ENCODE results near the gene SLC37A2. TPM values are rescaled to one million over a fixed set of nuclear protein-coding genes. Genes with fewer than 3 reads are reported as not detected.
"Not testable (repeated sequence)": the region's sequence is repeated elsewhere in the genome, so short reads cannot be mapped to it uniquely, and the experiment has no call there.

SLC37A2 gene
- total RNA-seq, 2 donors from 2014 or later: 10.2 to 13.3 TPM

DNA sequence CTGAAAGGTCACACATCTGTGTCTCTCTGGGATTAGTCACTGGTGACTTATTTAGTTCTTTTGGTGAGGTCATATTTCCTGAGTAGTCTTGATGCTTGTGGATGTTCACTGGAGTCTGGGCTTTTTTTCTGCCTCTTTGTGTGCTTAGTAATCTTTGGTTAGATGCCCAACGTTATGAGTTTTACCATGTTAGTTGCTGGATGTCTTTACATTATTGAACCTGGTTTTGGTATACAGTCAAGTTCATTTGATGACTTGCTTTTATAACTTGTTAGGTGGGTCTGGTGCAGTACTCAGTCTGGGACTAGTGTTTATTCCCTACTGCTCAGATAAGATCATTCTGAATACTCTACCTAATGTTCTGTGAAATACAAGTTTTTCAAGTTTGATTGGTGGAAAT lies 26.2 kb upstream of the SLC37A2 start:
- Histone ChIP-seq H3K9me3 (no peaks in the 10 kb centered on the region), H3K27ac (peak overlapping the region in 1 of 2 donors; percentile 43), H3K4me1 (replicated peaks) (no peaks in the 10 kb centered on the region), H3K36me3 (no peaks in the 10 kb centered on the region), H3K27me3 (replicated peaks; ENCODE audit: insufficient read depth) (no peaks in the 10 kb centered on the region), H3K4me3 (no peak overlapping the region)
- 50% methylated on average over 1 of the region's 1 CpG for WGBS
- no peak for DNase-seq (ENCODE audit: low spot score)
- TF ChIP-seq POLR2A (IDR thresholded peaks at IDR 0.05): no peak
- peak; percentile 14 for TF ChIP-seq POLR2AphosphoS5 (IDR thresholded peaks at IDR 0.05)
- intact Hi-C loops (cut with DNase I): no loop called here

DNA sequence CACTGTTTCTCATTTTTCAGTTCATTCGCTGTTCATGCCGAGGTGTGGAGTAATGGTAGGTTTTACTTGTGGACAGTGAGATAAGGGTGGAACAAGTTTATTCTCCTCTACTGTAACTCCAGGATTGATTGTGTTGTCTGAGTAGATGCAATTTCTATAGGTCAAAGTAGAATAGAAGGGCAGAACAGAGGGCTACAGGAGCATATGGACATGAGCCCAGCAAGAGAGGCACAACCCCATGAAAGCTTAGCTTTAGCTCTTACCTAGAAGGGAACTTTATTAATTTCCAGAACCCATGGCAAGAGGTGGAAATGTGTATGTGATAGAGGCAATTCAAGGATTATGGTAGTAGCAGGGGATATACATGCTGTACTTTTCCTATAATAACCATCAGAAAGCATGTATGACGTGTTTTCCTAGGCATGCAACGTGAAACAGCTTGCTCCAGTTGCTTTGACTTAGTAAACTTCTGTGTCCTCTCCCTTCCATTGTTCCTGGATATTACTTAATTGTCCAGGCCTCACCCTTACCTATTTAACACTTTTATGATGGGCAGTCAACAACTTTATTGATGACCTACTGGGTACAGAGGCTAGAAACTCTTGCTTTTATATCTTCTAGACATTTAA lies 13.8 kb upstream of the SLC37A2 start:
- no peak overlapping the region for H3K4me3 ChIP-seq
- 87% methylated on average over 4 of the region's 4 CpGs for WGBS
- no peak overlapping the region for H3K27ac ChIP-seq
- no peaks in the 10 kb centered on the region for H3K4me1 ChIP-seq (replicated peaks)
- DNase-seq (ENCODE audit: low spot score): no peak
- H3K36me3 ChIP-seq: no peaks in the 10 kb centered on the region
- TF ChIP-seq POLR2AphosphoS5 (IDR thresholded peaks at IDR 0.05) (no peak), POLR2A (IDR thresholded peaks at IDR 0.05) (no peak)
- TF ChIP-seq, protein P1, sequence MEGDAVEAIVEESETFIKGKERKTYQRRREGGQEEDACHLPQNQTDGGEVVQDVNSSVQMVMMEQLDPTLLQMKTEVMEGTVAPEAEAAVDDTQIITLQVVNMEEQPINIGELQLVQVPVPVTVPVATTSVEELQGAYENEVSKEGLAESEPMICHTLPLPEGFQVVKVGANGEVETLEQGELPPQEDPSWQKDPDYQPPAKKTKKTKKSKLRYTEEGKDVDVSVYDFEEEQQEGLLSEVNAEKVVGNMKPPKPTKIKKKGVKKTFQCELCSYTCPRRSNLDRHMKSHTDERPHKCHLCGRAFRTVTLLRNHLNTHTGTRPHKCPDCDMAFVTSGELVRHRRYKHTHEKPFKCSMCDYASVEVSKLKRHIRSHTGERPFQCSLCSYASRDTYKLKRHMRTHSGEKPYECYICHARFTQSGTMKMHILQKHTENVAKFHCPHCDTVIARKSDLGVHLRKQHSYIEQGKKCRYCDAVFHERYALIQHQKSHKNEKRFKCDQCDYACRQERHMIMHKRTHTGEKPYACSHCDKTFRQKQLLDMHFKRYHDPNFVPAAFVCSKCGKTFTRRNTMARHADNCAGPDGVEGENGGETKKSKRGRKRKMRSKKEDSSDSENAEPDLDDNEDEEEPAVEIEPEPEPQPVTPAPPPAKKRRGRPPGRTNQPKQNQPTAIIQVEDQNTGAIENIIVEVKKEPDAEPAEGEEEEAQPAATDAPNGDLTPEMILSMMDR (IDR thresholded peaks at IDR 0.05): no peak
- intact Hi-C loops (cut with DNase I): no loop called here
- H3K27me3 ChIP-seq (replicated peaks; ENCODE audit: insufficient read depth): no peaks in the 10 kb centered on the region
- no peaks in the 10 kb centered on the region for H3K9me3 ChIP-seq

DNA sequence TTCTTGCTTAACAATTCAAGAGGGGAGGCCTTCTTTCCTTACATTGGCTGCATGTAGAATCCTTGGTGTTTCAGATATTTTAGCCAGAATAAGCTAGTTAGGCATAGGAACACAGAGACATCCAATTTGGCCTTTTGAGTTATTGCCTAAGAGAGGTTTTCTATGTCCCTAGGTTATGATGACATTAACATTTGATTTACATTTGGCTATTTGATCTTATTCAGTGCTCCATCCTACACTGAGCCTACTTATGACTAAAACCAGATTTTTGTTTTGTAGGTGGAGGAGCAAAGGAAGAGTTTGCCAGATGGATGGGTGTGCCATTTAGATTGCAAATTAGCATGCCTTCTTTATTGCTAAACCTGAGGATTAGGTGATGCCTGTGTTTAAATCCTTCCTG lies 11.1 kb upstream of the SLC37A2 start:
- intact Hi-C loops (cut with DNase I): no loop called here
- H3K27ac ChIP-seq: no peak overlapping the region
- H3K4me1 ChIP-seq (replicated peaks): no peaks in the 10 kb centered on the region
- no peaks in the 10 kb centered on the region for H3K36me3 ChIP-seq
- no peaks in the 10 kb centered on the region for H3K9me3 ChIP-seq
- TF ChIP-seq, protein P1 (IDR thresholded peaks at IDR 0.05): no peak
- TF ChIP-seq POLR2AphosphoS5 (IDR thresholded peaks at IDR 0.05) (no peak), POLR2A (IDR thresholded peaks at IDR 0.05) (no peak)
- DNase-seq (ENCODE audit: low spot score): no peak
- no peak overlapping the region for H3K4me3 ChIP-seq
- no peaks in the 10 kb centered on the region for H3K27me3 ChIP-seq (replicated peaks; ENCODE audit: insufficient read depth)

DNA sequence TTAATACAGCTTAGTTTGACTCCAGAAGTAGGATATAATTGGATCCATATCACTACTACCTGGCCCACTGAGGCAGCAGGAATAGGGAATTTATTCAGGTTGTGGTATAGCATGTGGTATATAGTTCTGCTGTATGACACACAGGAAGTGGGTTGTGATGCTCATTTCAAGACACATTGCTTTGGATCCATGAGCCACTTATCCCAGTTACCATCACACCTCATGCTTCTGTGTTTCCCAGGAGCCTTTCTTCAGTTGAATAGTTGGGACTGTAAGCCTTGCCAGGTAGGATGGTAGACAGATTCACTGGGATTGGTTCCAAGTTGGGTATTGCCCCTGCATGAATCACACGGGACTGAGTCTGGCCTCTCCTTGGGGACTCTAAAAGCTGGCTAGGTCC lies 9.9 kb upstream of the SLC37A2 start:
- TF ChIP-seq POLR2AphosphoS5 (IDR thresholded peaks at IDR 0.05) (no peak), POLR2A (IDR thresholded peaks at IDR 0.05) (no peak)
- TF ChIP-seq, protein P1 (IDR thresholded peaks at IDR 0.05): no peak
- no peak for DNase-seq (ENCODE audit: low spot score)
- 52% methylated on average over 1 of the region's 1 CpG for WGBS
- no peak overlapping the region for H3K27ac ChIP-seq
- H3K4me3 ChIP-seq: no peak overlapping the region
- no peaks in the 10 kb centered on the region for H3K9me3 ChIP-seq
- intact Hi-C loops (cut with DNase I): no loop called here
- no peaks in the 10 kb centered on the region for H3K4me1 ChIP-seq (replicated peaks)
- H3K36me3 ChIP-seq: no peaks in the 10 kb centered on the region
- H3K27me3 ChIP-seq (replicated peaks; ENCODE audit: insufficient read depth): no peaks in the 10 kb centered on the region

DNA sequence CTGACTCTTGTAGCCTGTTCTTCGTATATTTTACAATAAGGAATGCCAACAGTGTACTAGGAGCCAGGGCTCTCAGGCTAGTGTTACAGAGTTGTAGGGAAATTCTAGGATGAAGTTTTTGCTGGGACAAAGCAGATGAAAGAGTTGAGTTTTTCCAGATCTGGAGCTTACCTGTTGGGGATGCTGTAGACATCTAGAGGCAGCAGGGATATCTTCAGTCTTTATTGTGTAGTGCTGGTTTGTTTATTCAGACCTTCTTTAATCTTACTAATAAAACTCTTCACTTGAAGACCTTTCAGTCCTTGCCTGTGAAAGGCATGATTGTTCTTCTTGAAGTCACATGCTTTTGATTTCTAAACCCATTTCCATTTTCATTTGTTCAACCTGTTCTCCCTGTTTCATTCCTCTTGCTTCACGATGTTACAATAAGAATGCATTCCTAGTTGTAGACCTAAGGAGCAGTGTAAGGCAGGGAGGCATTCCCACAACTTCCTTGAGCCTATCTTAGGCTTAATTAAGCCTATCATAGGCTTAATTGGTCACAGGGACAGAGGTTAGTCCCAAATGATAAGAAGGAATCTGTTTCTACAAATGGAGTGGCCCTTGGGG lies 7.9 kb upstream of the SLC37A2 start:
- peak overlapping the region; percentile 8 to 71 for H3K27ac ChIP-seq
- no peaks in the 10 kb centered on the region for H3K4me1 ChIP-seq (replicated peaks)
- H3K36me3 ChIP-seq: no peaks in the 10 kb centered on the region
- TF ChIP-seq POLR2A (IDR thresholded peaks at IDR 0.05) (no peak), POLR2AphosphoS5 (IDR thresholded peaks at IDR 0.05) (peak; percentile 88)
- TF ChIP-seq, protein P1 (IDR thresholded peaks at IDR 0.05): peak in 1 of 4 experiments; percentile 28
- H3K9me3 ChIP-seq: no peaks in the 10 kb centered on the region
- H3K4me3 ChIP-seq: no peak overlapping the region
- 19% methylated on average over 2 of the region's 2 CpGs for WGBS
- intact Hi-C loops (cut with DNase I): no loop called here
- peak; percentile 35 for DNase-seq (ENCODE audit: low spot score)
- H3K27me3 ChIP-seq (replicated peaks; ENCODE audit: insufficient read depth): no peaks in the 10 kb centered on the region

DNA sequence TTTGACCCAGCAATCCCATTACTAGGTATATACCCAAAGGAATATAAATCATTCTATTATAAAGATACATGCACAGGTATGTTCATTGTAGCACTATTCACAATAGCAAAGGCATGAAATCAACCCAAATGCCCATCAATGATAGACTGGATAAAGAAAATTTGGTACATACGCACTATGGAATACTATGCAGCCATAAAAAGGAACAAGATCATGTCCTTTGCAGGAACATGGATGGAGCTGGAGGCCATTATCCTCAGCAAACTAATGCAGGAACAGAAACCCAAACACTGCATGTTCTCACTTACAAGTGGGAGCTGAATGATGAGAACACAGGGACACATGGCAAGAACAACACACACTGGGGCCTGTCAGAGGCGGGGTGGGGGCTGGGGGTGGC lies 7.0 kb upstream of the SLC37A2 start:
- WGBS: 95% methylated on average over 2 of the region's 2 CpGs
- DNase-seq (ENCODE audit: low spot score); H3K4me1 ChIP-seq (replicated peaks); H3K9me3 ChIP-seq; H3K36me3 ChIP-seq; H3K27me3 ChIP-seq (replicated peaks; ENCODE audit: insufficient read depth); H3K4me3 ChIP-seq; intact Hi-C loops (cut with DNase I): not testable (repeated sequence)
- H3K27ac ChIP-seq: peak overlapping the region in 1 of 2 donors; percentile 71
